Adrenal gland (tissue), 5 donors: Measurements from ENCODE around the gene TRAK1.

Experiments
- CTCF ChIP-seq, 6 experiments: fragments of 450-650 bp in 4 of 6; fragments of 200-600 bp in 2 of 6; sonication (generic) in 1 of 6; IDR thresholded peaks; 1 replicate in 5 of 6; 2 replicates in 1 of 6; pipeline versions ENCODE4 v1.5.1 to v1.8.0; 2016 to 2021; ENCODE audit warnings: antibody characterized with exemption in 6 of 6, mild to moderate bottlenecking in 2 of 6, moderate library complexity in 1 of 6
- POLR2A ChIP-seq, 2 donors: fragments of 450-650 bp; IDR thresholded peaks; one replicate each; pipeline ENCODE4 v1.6.1; 2017; ENCODE audit warnings: antibody characterized with exemption in 2 of 2, mild to moderate bottlenecking in 2 of 2, moderate library complexity in 1 of 2
- donor health status: DM: no; HTN: no; CAD: no.

GRCh38 chr3:42123824-42124658 is 32.9 kb downstream of the TRAK1 start:
- TF ChIP-seq POLR2A (IDR thresholded peaks at IDR 0.05), result no peak
- TF ChIP-seq CTCF (IDR thresholded peaks at IDR 0.05), result no peak
